Large intestine (tissue), 12 donors: ENCODE data around the gene HNRNPR. TPM values are rescaled to one million over a fixed set of nuclear protein-coding genes. Genes with fewer than 3 reads are reported as not detected.

Source experiments
- DNase-seq, 2 donors: peaks; one replicate each; pipeline versions ENCODE4 v3.0.0 to v3.0.0-alpha.2; 2013
- H3K27ac ChIP-seq: one replicate; pipeline ENCODE4 v1.5.1; 2013; ENCODE audit warnings: low read length
- H3K27me3 ChIP-seq: 2 replicates; pipeline ENCODE4 v1.6.1; 2013; ENCODE audit warnings: low read length; ENCODE audit not compliant: control insufficient read depth, insufficient read depth
- H3K36me3 ChIP-seq: 2 replicates; pipeline ENCODE4 v1.6.1; 2013; ENCODE audit warnings: low read length; ENCODE audit not compliant: control insufficient read depth, insufficient read depth
- H3K4me1 ChIP-seq: one replicate; pipeline ENCODE4 v1.6.1; 2013; ENCODE audit warnings: low read length; ENCODE audit not compliant: control insufficient read depth, insufficient read depth
- H3K4me3 ChIP-seq: one replicate; pipeline ENCODE4 v1.5.1; 2013; ENCODE audit warnings: low read length
- H3K9me3 ChIP-seq: one replicate; pipeline ENCODE4 v1.6.1; 2013; ENCODE audit warnings: mild to moderate bottlenecking, low read depth, low read length, moderate library complexity; ENCODE audit not compliant: control insufficient read depth
- WGBS: methylation state at CpG from one replicate; pipeline ENCODE4 v1.1.5; 2013; ENCODE audit warnings: low lambda C conversion rate; ENCODE audit not compliant: insufficient coverage; 5-methylcytosine and 5-hydroxymethylcytosine counted together
- long read RNA-seq, 11 donors: transcript quantifications; one replicate each; lab custom pipeline, GENCODE V29; 2026
- polyA plus RNA-seq: library from polyadenylated mRNA; unstranded; fragments of 120-200 nt; gene quantifications from one replicate; pipeline ENCODE4 v1.2.1, GENCODE V29; 2013

HNRNPR gene
- polyA plus RNA-seq: 148 TPM
- long read RNA-seq, donor 1, full-length matches to known transcripts: 7 of 27 reads
- long read RNA-seq, donor 1, partial matches to known transcripts: 8 of 27 reads
- long read RNA-seq, donor 1, other reads (novel, unspliced or antisense): 12 of 27 reads
- long read RNA-seq, donor 2, full-length matches to known transcripts: 22 of 42 reads
- long read RNA-seq, donor 2, partial matches to known transcripts: 20 of 42 reads
- long read RNA-seq, donor 2, other reads (novel, unspliced or antisense): 0 of 42 reads
- long read RNA-seq, donor 3: 0 reads
- long read RNA-seq, donor 4, partial matches to known transcripts: 0 of 1 reads
- long read RNA-seq, donor 4, other reads (novel, unspliced or antisense): 0 of 1 reads
- long read RNA-seq, donor 5, full-length matches to known transcripts: 12 of 30 reads
- long read RNA-seq, donor 5, partial matches to known transcripts: 5 of 30 reads
- long read RNA-seq, donor 5, other reads (novel, unspliced or antisense): 13 of 30 reads
- long read RNA-seq, donor 6, full-length matches to known transcripts: 14 of 36 reads
- long read RNA-seq, donor 6, partial matches to known transcripts: 15 of 36 reads
- long read RNA-seq, donor 6, other reads (novel, unspliced or antisense): 7 of 36 reads
- long read RNA-seq, donor 7, partial matches to known transcripts: 0 of 20 reads
- long read RNA-seq, donor 7, other reads (novel, unspliced or antisense): 10 of 20 reads
- long read RNA-seq, donor 8, full-length matches to known transcripts: 20 of 55 reads
- long read RNA-seq, donor 8, partial matches to known transcripts: 15 of 55 reads
- long read RNA-seq, donor 8, other reads (novel, unspliced or antisense): 20 of 55 reads
- long read RNA-seq, donor 9, full-length matches to known transcripts: 17 of 39 reads
- long read RNA-seq, donor 9, partial matches to known transcripts: 6 of 39 reads
- long read RNA-seq, donor 9, other reads (novel, unspliced or antisense): 16 of 39 reads
- long read RNA-seq, donor 10, full-length matches to known transcripts: 24 of 55 reads
- long read RNA-seq, donor 10, partial matches to known transcripts: 10 of 55 reads
- long read RNA-seq, donor 10, other reads (novel, unspliced or antisense): 21 of 55 reads
- long read RNA-seq, donor 11, full-length matches to known transcripts: 21 of 32 reads
- long read RNA-seq, donor 11, partial matches to known transcripts: 0 of 32 reads
- long read RNA-seq, donor 11, other reads (novel, unspliced or antisense): 11 of 32 reads

DNA sequence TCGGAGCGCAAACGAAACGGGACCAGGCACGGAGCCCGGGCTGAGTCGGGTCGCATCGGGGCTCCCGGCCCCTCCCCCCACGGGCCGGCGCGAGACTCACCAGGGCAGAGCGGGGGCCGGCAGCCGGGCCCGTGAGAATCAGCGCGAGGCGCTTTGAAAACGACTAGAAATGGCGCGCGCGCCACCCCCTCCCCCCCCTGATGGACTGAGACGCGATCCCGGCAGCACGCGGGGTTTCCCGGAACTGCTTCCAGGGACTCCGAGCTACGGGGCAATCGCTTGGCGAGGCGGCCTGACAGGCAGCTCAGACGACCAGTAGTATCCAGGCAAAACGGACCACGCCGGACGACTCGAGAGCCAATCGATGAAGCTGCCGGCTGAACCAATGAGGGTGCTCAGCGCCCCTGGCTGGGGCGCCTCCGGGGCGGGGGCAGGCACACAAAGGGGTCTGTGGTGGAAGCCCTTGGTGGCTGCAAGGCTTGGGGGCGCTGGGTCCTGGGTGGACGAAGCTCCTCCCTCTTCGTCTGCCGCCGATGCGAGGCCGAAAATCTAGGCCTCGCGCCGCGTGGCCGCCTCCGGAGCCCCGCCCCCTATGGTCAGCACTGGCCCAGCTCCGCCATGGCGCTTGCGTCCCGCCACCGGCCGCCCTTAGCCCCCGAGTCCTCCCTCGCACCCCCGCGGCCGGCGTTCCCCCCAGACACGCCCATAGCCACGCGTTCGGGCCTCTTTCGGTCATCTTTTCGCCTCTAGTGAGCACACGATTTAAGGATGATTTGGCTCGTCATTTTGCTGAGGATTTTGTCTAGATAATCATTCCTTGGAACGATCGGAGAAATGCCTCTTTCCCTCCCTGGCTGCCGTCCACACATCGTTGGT, at the start of gene HNRNPR:
Gene HNRNPR (minus strand): TSS at position 174 of the 876 bp plus-strand sequence. CDS start 3,276 bp downstream, outside the sequence.
- Histone ChIP-seq H3K4me3 (peak within 1 kb of the TSS; percentile 60), H3K4me1 (peaks cover 12% of the 10 kb centered on the region), H3K27me3 (no peaks in the 10 kb centered on the region), H3K9me3 (no peaks in the 10 kb centered on the region), H3K36me3 (no peaks in the 10 kb centered on the region), H3K27ac (peak within 1 kb of the TSS; percentile 98)
- DNase-seq: peak; percentile 100
- WGBS: 0% methylated on average over 1 of the region's 87 CpGs

DNA sequence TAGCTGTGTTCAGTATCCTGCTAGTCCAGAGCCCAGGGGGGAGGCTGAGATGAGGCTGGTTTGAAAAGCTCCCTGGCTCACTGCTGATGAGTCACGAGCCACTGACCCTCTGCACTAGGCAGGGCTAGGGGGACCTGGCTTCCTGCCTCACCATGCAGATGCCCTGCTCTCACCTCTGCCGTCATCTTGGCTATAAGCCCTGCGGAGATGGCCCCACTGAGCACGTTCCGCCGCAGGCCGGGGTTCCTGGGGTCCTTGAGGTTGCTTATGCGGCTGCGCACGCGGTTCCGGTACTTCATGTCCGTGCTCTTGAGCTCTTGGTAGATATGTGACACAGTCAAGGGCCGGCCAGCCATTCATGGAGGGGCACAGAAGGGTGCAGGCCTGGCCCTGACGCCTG, 49.6 kb upstream of the HNRNPR start:
- no CpG with 5 or more reads among the region's 15 CpGs for WGBS
- no peak for DNase-seq
- no peak overlapping the region for H3K4me3 ChIP-seq
- peaks cover 9% of the 10 kb centered on the region for H3K36me3 ChIP-seq
- peaks cover 4% of the 10 kb centered on the region for H3K9me3 ChIP-seq
- no peaks in the 10 kb centered on the region for H3K27me3 ChIP-seq
- peak overlapping the region; percentile 36 for H3K27ac ChIP-seq
- H3K4me1 ChIP-seq: peaks cover 2% of the 10 kb centered on the region

- Histone ChIP-seq H3K27me3 (no peaks in the 10 kb centered on the region), H3K4me3 (no peak overlapping the region), H3K27ac (no peak overlapping the region), H3K9me3 (peaks cover 4% of the 10 kb centered on the region), H3K4me1 (peaks cover 2% of the 10 kb centered on the region), H3K36me3 (peaks cover 6% of the 10 kb centered on the region)
- 67% methylated on average over 1 of the region's 2 CpGs for WGBS
- no peak for DNase-seq
Observed at GRCh38 chr1:23392125-23392855, 48.2 kb upstream of the HNRNPR start.

DNA sequence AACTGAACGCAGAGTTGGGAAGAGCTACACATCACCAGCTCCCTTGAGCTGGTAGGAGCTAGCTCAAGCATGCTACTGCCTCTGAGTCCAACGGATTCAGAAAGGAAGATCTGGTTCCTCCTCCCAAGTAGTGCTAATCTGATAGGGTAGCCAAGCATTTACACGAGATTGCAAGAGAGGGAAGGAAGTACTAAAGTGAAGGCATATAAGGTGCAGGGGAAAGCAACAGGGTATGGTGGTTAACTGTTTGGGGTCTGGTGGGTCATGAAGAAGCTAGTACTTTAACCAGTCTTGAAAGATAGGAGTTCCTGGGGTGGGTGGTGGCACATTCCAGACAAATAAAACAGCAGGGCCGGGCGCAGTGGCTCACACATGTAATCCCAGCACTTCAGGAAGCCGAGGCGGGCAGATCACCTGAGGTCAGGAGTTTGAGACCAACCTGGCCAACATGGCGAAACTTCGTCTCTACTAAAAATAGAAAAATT, 45.8 kb upstream of the HNRNPR start:
- no peaks in the 10 kb centered on the region for H3K27me3 ChIP-seq
- no peak overlapping the region for H3K27ac ChIP-seq
- H3K4me1 ChIP-seq: peaks cover 2% of the 10 kb centered on the region
- WGBS: no CpG with 5 or more reads among the region's 9 CpGs
- no peak for DNase-seq
- H3K4me3 ChIP-seq: no peak overlapping the region
- peaks cover 4% of the 10 kb centered on the region for H3K9me3 ChIP-seq
- H3K36me3 ChIP-seq: no peaks in the 10 kb centered on the region

DNA sequence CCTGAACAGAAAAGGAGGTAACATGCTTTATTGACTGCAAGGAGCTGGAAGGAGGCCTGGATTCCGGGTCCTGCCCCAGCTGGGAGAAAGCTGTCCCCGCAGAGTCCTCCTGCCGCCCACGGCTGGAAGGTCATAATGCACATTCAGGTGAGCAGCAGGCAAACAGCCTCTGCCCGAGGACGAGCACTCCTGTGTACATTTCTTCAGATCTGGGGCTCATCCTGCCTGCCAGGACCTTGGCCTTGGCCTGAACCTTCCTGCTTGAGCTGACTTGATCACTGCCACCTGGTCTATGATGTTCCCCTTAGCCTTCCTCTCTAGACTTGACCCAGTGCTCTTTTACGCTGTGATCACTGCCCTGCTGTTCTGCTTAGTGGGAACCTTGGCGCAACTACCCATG, 43.4 kb upstream of the HNRNPR start:
- Histone ChIP-seq H3K27me3 (no peaks in the 10 kb centered on the region), H3K4me3 (no peak overlapping the region), H3K4me1 (no peaks in the 10 kb centered on the region), H3K9me3 (peaks cover 3% of the 10 kb centered on the region), H3K36me3 (peaks cover 2% of the 10 kb centered on the region), H3K27ac (no peak overlapping the region)
- WGBS: no CpG with 5 or more reads among the region's 8 CpGs
- DNase-seq: no peak

DNA sequence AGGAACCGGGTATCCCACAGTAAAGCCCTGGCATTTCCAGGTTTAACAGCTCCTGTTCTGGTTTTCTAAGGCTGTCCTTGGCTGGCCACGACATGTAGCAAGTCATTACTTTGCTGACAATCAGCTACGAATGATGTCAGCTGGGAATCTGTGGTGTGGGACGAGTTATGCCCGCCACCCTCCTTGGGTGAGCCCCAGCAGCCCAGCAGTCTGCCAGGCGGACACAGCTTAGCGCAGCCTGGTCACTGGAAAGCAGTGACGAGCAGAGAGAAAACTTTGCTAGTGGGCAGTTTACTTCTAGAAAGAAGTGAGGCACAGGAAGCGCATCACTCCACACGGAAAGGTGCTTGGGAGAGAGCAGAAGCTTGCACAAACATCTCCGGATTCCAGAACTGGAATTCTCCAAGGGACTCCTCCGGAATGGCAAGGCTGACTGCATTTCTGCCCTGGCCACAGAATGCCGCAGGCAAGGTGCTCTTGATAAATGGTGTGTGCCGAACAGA, 41.1 kb upstream of the HNRNPR start:
- no peak overlapping the region for H3K27ac ChIP-seq
- no peak for DNase-seq
- H3K4me1 ChIP-seq: peaks cover 11% of the 10 kb centered on the region
- peaks cover 3% of the 10 kb centered on the region for H3K36me3 ChIP-seq
- H3K9me3 ChIP-seq: no peaks in the 10 kb centered on the region
- no peaks in the 10 kb centered on the region for H3K27me3 ChIP-seq
- no peak overlapping the region for H3K4me3 ChIP-seq
- WGBS: no CpG with 5 or more reads among the region's 14 CpGs

DNA sequence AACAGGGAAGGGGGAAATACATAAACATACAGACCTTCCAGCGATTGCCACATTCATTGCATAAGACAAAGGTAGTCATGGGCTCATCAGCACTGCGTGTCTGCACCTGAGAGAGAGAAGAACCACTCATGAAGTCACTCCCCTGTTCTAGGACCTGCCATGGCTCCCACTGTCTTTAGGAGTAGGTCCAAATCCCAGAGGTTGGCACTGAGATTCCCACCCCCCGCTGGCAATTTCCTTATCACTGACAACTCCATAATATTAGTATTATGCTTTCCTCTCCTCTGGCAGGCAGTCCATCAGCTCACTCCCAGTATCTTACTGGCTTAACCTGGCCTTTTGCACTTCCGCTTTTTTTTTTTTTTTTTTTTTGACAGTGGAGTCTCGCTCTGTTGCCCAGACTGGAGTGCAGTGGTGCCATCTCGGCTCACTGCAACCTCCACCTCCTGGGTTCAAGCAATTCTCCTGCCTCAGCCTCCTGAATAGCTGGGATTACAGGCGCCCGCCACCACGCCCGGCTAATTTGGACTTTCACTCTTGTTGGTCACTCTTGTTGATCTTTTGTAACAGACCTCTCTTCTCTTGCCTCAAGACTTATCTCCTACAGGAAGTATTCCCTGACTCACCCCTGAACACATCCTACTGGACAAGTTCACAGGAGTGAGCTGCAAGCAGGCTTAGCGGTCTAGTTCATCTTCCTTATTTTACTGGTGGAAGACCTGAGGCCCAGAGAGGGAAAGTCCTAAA, 40.4 kb upstream of the HNRNPR start:
- Histone ChIP-seq H3K27ac (no peak overlapping the region), H3K4me1 (peaks cover 11% of the 10 kb centered on the region), H3K36me3 (peaks cover 3% of the 10 kb centered on the region), H3K27me3 (no peaks in the 10 kb centered on the region), H3K4me3 (no peak overlapping the region), H3K9me3 (no peaks in the 10 kb centered on the region)
- peak in 1 of 2 donors; percentile 39 for DNase-seq
- no CpG with 5 or more reads among the region's 11 CpGs for WGBS

DNA sequence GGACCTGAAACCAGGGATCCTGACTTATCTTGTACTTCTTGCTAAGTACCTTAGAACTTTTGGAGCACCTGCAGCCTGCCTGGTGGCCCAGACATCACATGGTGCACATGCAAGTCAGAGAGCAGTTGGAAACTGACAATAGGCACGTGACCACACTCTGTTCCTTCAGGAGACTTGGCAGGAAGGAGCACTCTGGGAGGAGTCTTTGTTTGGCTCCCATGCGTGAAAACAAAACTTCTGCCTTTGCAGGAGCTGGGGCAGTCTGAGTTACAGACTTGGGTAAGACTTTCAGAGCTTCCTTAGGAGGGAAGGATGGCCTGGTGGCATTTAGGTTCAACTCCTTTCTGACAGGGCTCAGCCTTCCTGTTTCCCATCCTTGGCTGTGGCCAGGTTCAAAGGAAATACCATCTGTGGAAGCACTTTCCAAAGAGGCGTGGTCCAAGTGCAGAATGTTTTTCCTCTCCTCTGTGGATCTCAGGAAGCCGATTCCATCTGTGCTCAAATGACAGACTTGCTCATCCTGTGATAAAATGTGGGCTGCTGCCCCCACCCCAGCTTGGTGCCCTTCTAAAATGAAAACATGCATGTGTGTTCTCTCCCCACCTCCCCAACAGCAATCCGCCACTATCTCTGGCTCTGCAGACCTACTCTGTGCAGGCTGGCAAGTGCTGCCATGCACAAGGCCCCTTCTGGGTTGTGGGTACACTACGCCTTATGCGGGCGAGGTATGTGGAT, 39.7 kb upstream of the HNRNPR start:
- no peaks in the 10 kb centered on the region for H3K9me3 ChIP-seq
- H3K4me1 ChIP-seq: peaks cover 11% of the 10 kb centered on the region
- no peak overlapping the region for H3K4me3 ChIP-seq
- H3K27ac ChIP-seq: no peak overlapping the region
- peaks cover 3% of the 10 kb centered on the region for H3K36me3 ChIP-seq
- H3K27me3 ChIP-seq: no peaks in the 10 kb centered on the region
- WGBS: no CpG with 5 or more reads among the region's 8 CpGs
- DNase-seq: no peak
